Panc1 (cell line): ENCODE data around the gene SPINK13.

Source experiments
- POLR2AphosphoS5 ChIP-seq: IDR thresholded peaks from 2 replicates; pipeline ENCODE4 v1.6.1; 2012; ENCODE audit warnings: mild to moderate bottlenecking, low read depth, low read length, moderate library complexity
- REST ChIP-seq, 2 experiments: IDR thresholded peaks; 2 replicates each; pipeline ENCODE4 v1.6.1; 2011 to 2012; ENCODE audit warnings: low read depth in 2 of 2, control low read depth in 1 of 2, low read length in 1 of 2, mild to moderate bottlenecking in 1 of 2, moderate library complexity in 1 of 2; ENCODE audit not compliant: insufficient read depth in 1 of 2
- SIN3A ChIP-seq: IDR thresholded peaks from 2 replicates; pipeline ENCODE4 v1.6.1; 2012; ENCODE audit warnings: low read depth, mild to moderate bottlenecking, low read length, moderate library complexity, borderline replicate concordance; ENCODE audit not compliant: insufficient read depth
- TF ChIP-seq, protein P1 (sequence below): fragments of 450-650 bp; IDR thresholded peaks from 2 replicates; pipeline ENCODE4 v1.5.1; 2017; ENCODE audit warnings: mild to moderate bottlenecking

DNA sequence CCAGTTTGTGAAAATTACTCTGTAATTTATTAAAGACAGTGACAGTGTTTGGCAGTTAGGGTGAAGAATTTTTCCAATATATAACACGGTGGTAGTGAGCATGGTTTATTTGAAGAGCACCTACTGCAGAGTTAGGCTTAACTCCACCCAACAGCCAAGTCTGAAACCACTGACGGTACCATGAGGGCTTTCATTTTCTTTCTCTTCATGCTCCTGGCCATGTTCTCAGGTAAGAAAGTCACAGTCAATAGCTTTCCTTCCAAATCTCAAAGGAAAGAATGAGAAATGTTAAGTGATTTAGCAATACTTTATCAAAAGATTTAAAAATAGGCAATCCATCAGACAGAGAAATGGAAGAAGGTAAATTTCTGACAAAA is 30.2 kb upstream of the SPINK13 start, which contains the start of gene MARCOL:
- TF ChIP-seq POLR2AphosphoS5 (no peak), REST (IDR thresholded peaks at IDR 0.05; ENCODE audit: insufficient read depth in 1 of 2, low read depth in 2 of 2, low read length in 1 of 2) (no peak), SIN3A (no peak)
- TF ChIP-seq, protein P1, sequence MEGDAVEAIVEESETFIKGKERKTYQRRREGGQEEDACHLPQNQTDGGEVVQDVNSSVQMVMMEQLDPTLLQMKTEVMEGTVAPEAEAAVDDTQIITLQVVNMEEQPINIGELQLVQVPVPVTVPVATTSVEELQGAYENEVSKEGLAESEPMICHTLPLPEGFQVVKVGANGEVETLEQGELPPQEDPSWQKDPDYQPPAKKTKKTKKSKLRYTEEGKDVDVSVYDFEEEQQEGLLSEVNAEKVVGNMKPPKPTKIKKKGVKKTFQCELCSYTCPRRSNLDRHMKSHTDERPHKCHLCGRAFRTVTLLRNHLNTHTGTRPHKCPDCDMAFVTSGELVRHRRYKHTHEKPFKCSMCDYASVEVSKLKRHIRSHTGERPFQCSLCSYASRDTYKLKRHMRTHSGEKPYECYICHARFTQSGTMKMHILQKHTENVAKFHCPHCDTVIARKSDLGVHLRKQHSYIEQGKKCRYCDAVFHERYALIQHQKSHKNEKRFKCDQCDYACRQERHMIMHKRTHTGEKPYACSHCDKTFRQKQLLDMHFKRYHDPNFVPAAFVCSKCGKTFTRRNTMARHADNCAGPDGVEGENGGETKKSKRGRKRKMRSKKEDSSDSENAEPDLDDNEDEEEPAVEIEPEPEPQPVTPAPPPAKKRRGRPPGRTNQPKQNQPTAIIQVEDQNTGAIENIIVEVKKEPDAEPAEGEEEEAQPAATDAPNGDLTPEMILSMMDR, result no peak
